HepG2 (cell line): ENCODE measurements around the gene FOXRED2. TPM values are rescaled to one million over a fixed set of nuclear protein-coding genes. Genes with fewer than 3 reads are reported as not detected.
A peak's percentile ranks its signal among the peaks of the same experiment; 100 is the strongest.

Experiments
- ATF6 ChIP-seq: sonication (generic); formaldehyde crosslinking; conservative IDR thresholded peaks from 2 replicates; pipeline ENCODE4 v1.4.0; 2020; ENCODE audit warnings: missing genetic modification reagents
- CEBPZ ChIP-seq: IDR thresholded peaks from 2 replicates; pipeline ENCODE4 v1.6.1; 2012; ENCODE audit warnings: low read length, improper control_type of control experiment
- CENPBD1 ChIP-seq: sonication (generic); formaldehyde crosslinking; IDR thresholded peaks from 2 replicates; pipeline ENCODE4 v1.8.0; 2022; ENCODE audit warnings: missing genetic modification reagents, low read depth, mild to moderate bottlenecking, borderline replicate concordance
- SP1 ChIP-seq, 2 experiments: fragments of 450-650 bp in 1 of 2; sonication (generic) in 1 of 2; formaldehyde crosslinking in 1 of 2; IDR thresholded peaks; 2 replicates each; pipeline versions ENCODE4 v1.4.0 to v1.6.1; 2016 to 2020; ENCODE audit warnings: missing genetic modification reagents in 1 of 2
- SP5 ChIP-seq: IDR thresholded peaks from 2 replicates; pipeline ENCODE4 v1.6.1; 2016; ENCODE audit warnings: low read depth, borderline replicate concordance
- SRY ChIP-seq: sonication (generic); formaldehyde crosslinking; IDR thresholded peaks from 2 replicates; pipeline ENCODE4 v1.8.0; 2022; ENCODE audit warnings: mild to moderate bottlenecking, missing genetic modification reagents
- TBX2 ChIP-seq: sonication (generic); formaldehyde crosslinking; IDR thresholded peaks from 2 replicates; pipeline ENCODE4 v1.5.0; 2020; ENCODE audit warnings: missing genetic modification reagents, mild to moderate bottlenecking, borderline replicate concordance
- TGIF2 ChIP-seq: IDR thresholded peaks from 2 replicates; pipeline ENCODE4 v1.6.1; 2016; ENCODE audit warnings: control low read depth, missing compliant biosample characterization
- U2AF1 ChIP-seq: fragments of 200-400 bp; formaldehyde crosslinking; optimal IDR thresholded peaks from 2 replicates; pipeline ENCODE3; 2017; ENCODE audit warnings: mild to moderate bottlenecking, low read depth, low read length
- YEATS4 ChIP-seq: sonication (generic); formaldehyde crosslinking; IDR thresholded peaks from 2 replicates; pipeline ENCODE4 v1.4.0; 2020; ENCODE audit warnings: missing genetic modification reagents, borderline replicate concordance
- ZFP90 ChIP-seq: sonication (generic); formaldehyde crosslinking; IDR thresholded peaks from 2 replicates; pipeline ENCODE4 v1.8.0; 2022; ENCODE audit warnings: missing genetic modification reagents, mild to moderate bottlenecking, inconsistent platforms, borderline replicate concordance
- ZNF556 ChIP-seq: sonication (generic); formaldehyde crosslinking; IDR thresholded peaks from 2 replicates; pipeline ENCODE4 v1.4.0; 2020; ENCODE audit warnings: mild to moderate bottlenecking, missing genetic modification reagents, borderline replicate concordance
- ZNF749 ChIP-seq: sonication (generic); formaldehyde crosslinking; IDR thresholded peaks from 2 replicates; pipeline ENCODE4 v1.8.0; 2022; ENCODE audit warnings: mild to moderate bottlenecking, missing genetic modification reagents, moderate library complexity, borderline replicate concordance
- ZNF770 ChIP-seq: sonication (generic); formaldehyde crosslinking; IDR thresholded peaks from 2 replicates; pipeline ENCODE4 v1.5.0; 2020; ENCODE audit warnings: mild to moderate bottlenecking, missing genetic modification reagents
- ZNF773 ChIP-seq: sonication (generic); formaldehyde crosslinking; IDR thresholded peaks from 2 replicates; pipeline ENCODE4 v1.4.0; 2020; ENCODE audit warnings: missing genetic modification reagents, borderline replicate concordance
- polyA plus RNA-seq, 8 experiments: library from polyadenylated mRNA; depleted of rRNA in 3 of 8; stranded (reverse) in 7 of 8; unstranded in 1 of 8; fragments of >200 nt; fragmentation: Illumina TruSeq in 4 of 8; extraction: Trizol in 4 of 8; gene quantifications; 2 replicates each; pipeline versions ENCODE4 v1.2.1 to v1.2.3, GENCODE V29; 2011 to 2016; ENCODE audit warnings: low read depth in 4 of 8, missing spikeins in 1 of 8, mixed read lengths in 1 of 8; ENCODE audit not compliant: insufficient read depth in 1 of 8
- total RNA-seq, 5 experiments: library from RNA; depleted of rRNA; stranded (reverse); fragments of >200 nt; fragmentation: Illumina TruSeq; extraction: Trizol; gene quantifications; 2 replicates each; pipeline ENCODE4 v1.2.3, GENCODE V29; 2016; ENCODE audit warnings: low read depth in 1 of 5
- TF ChIP-seq, protein P1 (sequence below): sonication (generic); formaldehyde crosslinking; IDR thresholded peaks from 2 replicates; pipeline ENCODE4 v1.5.0; 2020; ENCODE audit warnings: mild to moderate bottlenecking, missing genetic modification reagents

The FOXRED2 gene
- total and polyA plus RNA-seq, 2 of the 13 experiments (the other 11 are each of a cell fraction or from before 2014, with no cell fraction given): 9.3 to 28.1 TPM

DNA sequence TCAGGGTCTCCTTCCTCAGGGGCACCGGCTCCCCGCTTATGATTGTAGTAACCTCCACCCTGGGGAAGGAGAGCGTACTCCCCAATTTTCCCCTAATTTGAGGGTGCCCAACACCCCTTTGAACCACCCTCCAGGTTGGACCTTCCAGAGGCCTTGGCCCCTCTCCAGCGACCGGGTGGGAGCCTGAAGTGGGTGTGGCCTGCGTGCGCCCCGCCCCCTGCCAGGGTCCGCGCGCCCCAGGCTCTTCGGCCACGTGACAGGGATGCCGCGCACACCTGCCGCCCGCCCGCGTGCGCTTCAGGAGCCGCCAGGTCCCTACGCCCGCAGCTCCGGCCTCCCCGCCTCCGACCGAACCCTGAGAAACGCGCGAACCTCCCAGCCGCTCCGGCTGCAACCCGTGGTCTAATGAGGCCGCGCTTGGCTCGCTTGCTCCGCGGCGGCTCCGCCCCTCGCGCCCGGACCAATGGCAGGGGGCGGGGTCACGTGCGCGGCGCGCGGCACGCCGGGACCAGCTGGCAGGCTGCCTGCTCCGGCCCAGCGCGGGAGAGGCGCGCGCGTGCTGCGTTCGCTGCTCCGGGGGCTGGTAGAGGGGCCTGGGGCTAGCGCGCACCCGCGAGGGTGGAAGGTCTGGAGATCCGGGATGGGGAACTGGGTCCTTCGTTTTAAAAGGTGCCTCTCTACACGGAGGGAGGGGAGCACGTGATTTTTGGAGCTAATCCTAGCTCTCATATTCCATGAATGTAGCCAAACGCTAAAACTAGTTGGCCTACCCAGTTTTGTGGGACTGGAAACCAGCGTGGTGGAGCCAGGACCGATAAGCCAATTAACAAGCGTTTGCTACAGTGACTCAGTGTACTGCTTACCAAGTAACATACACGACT is at the start of gene FOXRED2 (continued):
- TF ChIP-seq CEBPZ (no peak), TGIF2 (CRISPR knock-in tag) (peak; percentile 70; the same call in 1 of the 2 replicates), CENPBD1 (CRISPR knock-in tag) (no peak), U2AF1 (peak; percentile 51), ZFP90 (CRISPR knock-in tag) (peak; percentile 83; the same call in 1 of the 2 replicates), YEATS4 (CRISPR knock-in tag) (no peak; the same call in none of the 2 replicates), ZNF556 (CRISPR knock-in tag) (peak; percentile 58; the same call in 1 of the 2 replicates), SRY (CRISPR knock-in tag) (peak; percentile 94; the same call in 1 of the 2 replicates), TBX2 (CRISPR knock-in tag) (peak; percentile 93), SP5 (peak; percentile 69; the same call in 1 of the 2 replicates), ATF6 (CRISPR knock-in tag) (no peak), ZNF773 (CRISPR knock-in tag) (no peak; the same call in 1 of the 2 replicates), ZNF749 (CRISPR knock-in tag) (peak; percentile 98), SP1 (IDR thresholded peaks at IDR 0.05) (0 out of 2 replicates have a peak, but pooled peaks have one; percentile 23), SP1 (CRISPR knock-in tag; IDR thresholded peaks at IDR 0.05) (peak; percentile 91), ZNF770 (CRISPR knock-in tag) (peak; percentile 88)
- TF ChIP-seq, protein P1, sequence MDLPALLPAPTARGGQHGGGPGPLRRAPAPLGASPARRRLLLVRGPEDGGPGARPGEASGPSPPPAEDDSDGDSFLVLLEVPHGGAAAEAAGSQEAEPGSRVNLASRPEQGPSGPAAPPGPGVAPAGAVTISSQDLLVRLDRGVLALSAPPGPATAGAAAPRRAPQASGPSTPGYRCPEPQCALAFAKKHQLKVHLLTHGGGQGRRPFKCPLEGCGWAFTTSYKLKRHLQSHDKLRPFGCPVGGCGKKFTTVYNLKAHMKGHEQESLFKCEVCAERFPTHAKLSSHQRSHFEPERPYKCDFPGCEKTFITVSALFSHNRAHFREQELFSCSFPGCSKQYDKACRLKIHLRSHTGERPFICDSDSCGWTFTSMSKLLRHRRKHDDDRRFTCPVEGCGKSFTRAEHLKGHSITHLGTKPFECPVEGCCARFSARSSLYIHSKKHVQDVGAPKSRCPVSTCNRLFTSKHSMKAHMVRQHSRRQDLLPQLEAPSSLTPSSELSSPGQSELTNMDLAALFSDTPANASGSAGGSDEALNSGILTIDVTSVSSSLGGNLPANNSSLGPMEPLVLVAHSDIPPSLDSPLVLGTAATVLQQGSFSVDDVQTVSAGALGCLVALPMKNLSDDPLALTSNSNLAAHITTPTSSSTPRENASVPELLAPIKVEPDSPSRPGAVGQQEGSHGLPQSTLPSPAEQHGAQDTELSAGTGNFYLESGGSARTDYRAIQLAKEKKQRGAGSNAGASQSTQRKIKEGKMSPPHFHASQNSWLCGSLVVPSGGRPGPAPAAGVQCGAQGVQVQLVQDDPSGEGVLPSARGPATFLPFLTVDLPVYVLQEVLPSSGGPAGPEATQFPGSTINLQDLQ (CRISPR knock-in tag): peak; percentile 70; the same call in 1 of the 2 replicates
